Eye (tissue), 1 donor: ENCODE data around the gene ASB18.
A peak's percentile ranks its signal among the peaks of the same experiment; 100 is the strongest.
"Not testable (repeated sequence)": the region's sequence is repeated elsewhere in the genome, so short reads cannot be mapped to it uniquely, and the experiment has no call there.

ENCODE experiments used
- DNase-seq: peaks from one replicate; pipeline ENCODE4 v3.0.0-alpha.2; 2015

Gene ASB18

GRCh38 chr2:236286873-236287545 is 22.8 kb upstream of the ASB18 start:
- peak; percentile 20 for DNase-seq

GRCh38 chr2:236284208-236284607 is 20.0 kb upstream of the ASB18 start:
- no peak for DNase-seq

- DNase-seq: no peak
These were observed 18.2 kb upstream of the ASB18 start for GRCh38 chr2:236282406-236282805.

GRCh38 chr2:236281423-236281822 is 17.2 kb upstream of the ASB18 start:
- no peak for DNase-seq

GRCh38 chr2:236273126-236273525 is 8.9 kb upstream of the ASB18 start:
- DNase-seq: no peak

GRCh38 chr2:236271851-236272250 is 7.6 kb upstream of the ASB18 start:
- no peak for DNase-seq

- DNase-seq: not testable (repeated sequence)
These were observed 5.7 kb upstream of the ASB18 start for GRCh38 chr2:236269876-236270275.

- DNase-seq: no peak
These were observed 1.5 kb upstream of the ASB18 start for GRCh38 chr2:236265675-236266074.

- DNase-seq: no peak
These were observed 2.0 kb downstream of the ASB18 start for GRCh38 chr2:236262238-236262637.

- DNase-seq: no peak
These were observed 2.8 kb downstream of the ASB18 start for GRCh38 chr2:236261452-236261851.

- no peak for DNase-seq
These were observed 4.8 kb downstream of the ASB18 start for GRCh38 chr2:236259371-236259770.

- no peak for DNase-seq
These were observed 6.6 kb downstream of the ASB18 start for GRCh38 chr2:236257575-236257974.

GRCh38 chr2:236257136-236257535 is 7.1 kb downstream of the ASB18 start:
- peak; percentile 41 for DNase-seq

GRCh38 chr2:236256366-236256985 is 7.7 kb downstream of the ASB18 start:
- peak; percentile 54 for DNase-seq

GRCh38 chr2:236254674-236255073 is 9.5 kb downstream of the ASB18 start:
- DNase-seq: no peak

GRCh38 chr2:236254001-236254400 is 10.2 kb downstream of the ASB18 start:
- DNase-seq: no peak

- DNase-seq: no peak
These were observed 11.6 kb downstream of the ASB18 start for GRCh38 chr2:236252602-236253001.

GRCh38 chr2:236250909-236251579 is 13.2 kb downstream of the ASB18 start:
- peak; percentile 28 for DNase-seq

GRCh38 chr2:236250286-236250685 is 13.9 kb downstream of the ASB18 start:
- DNase-seq: no peak

GRCh38 chr2:236249066-236249465 is 15.1 kb downstream of the ASB18 start:
- no peak for DNase-seq

GRCh38 chr2:236246711-236247246 is 17.4 kb downstream of the ASB18 start:
- no peak for DNase-seq

- DNase-seq: no peak
These were observed 19.9 kb downstream of the ASB18 start for GRCh38 chr2:236244256-236244655.

GRCh38 chr2:236242057-236242495 is 22.1 kb downstream of the ASB18 start:
- DNase-seq: no peak
